Hepatocyte (in vitro differentiated cells): ENCODE measurements around the gene ZC3H15. TPM values are rescaled to one million over a fixed set of nuclear protein-coding genes. Genes with fewer than 3 reads are reported as not detected.

Experiments
- DNase-seq: peaks from one replicate; pipeline ENCODE4 v3.0.0-alpha.2; 2016; ENCODE audit warnings: low spot score
- H2AFZ ChIP-seq: fragments of 200-600 bp; sonication (generic); 2 replicates; pipeline ENCODE4 v1.6.0; 2016; ENCODE audit warnings: antibody characterized with exemption, mild to moderate bottlenecking
- H3K27ac ChIP-seq: fragments of 200-600 bp; sonication (generic); 2 replicates; pipeline ENCODE4 v1.5.1; 2016; ENCODE audit warnings: mild to moderate bottlenecking
- H3K27me3 ChIP-seq: fragments of 200-600 bp; sonication (generic); 2 replicates; pipeline ENCODE4 v1.6.1; 2016
- H3K36me3 ChIP-seq: fragments of 200-600 bp; sonication (generic); replicated peaks from 2 replicates; pipeline ENCODE4 v1.5.1; 2016; ENCODE audit warnings: low read depth; ENCODE audit not compliant: insufficient read depth
- H3K4me1 ChIP-seq: fragments of 200-600 bp; sonication (generic); 2 replicates; pipeline ENCODE4 v1.5.1; 2016; ENCODE audit warnings: mild to moderate bottlenecking, moderate library complexity; ENCODE audit not compliant: insufficient read depth
- H3K4me2 ChIP-seq: fragments of 200-600 bp; sonication (generic); 2 replicates; pipeline ENCODE4 v1.6.0; 2016
- H3K4me3 ChIP-seq: fragments of 200-600 bp; sonication (generic); 2 replicates; pipeline ENCODE4 v1.5.1; 2016; ENCODE audit warnings: mild to moderate bottlenecking
- H3K79me2 ChIP-seq: fragments of 200-600 bp; sonication (generic); 2 replicates; pipeline ENCODE4 v1.6.0; 2017; ENCODE audit warnings: mild to moderate bottlenecking
- H3K9me2 ChIP-seq: fragments of 200-600 bp; sonication (generic); replicated peaks from 2 replicates; pipeline ENCODE4 v1.6.0; 2017; ENCODE audit warnings: mild to moderate bottlenecking; ENCODE audit not compliant: insufficient read depth
- H3K9me3 ChIP-seq: fragments of 200-600 bp; sonication (generic); 2 replicates; pipeline ENCODE4 v1.5.1; 2016; ENCODE audit warnings: low read depth, mild to moderate bottlenecking
- H4K20me1 ChIP-seq: fragments of 200-600 bp; sonication (generic); 2 replicates; pipeline ENCODE4 v1.6.0; 2016; ENCODE audit warnings: mild to moderate bottlenecking; ENCODE audit not compliant: insufficient read depth, poor library complexity, severe bottlenecking
- EZH2 ChIP-seq: fragments of 200-600 bp; sonication (generic); IDR thresholded peaks from 2 replicates; pipeline ENCODE4 v1.6.1; 2016; ENCODE audit warnings: antibody characterized with exemption, mild to moderate bottlenecking, borderline replicate concordance
- EZH2phosphoT487 ChIP-seq: fragments of 200-600 bp; sonication (generic); IDR thresholded peaks from one replicate; pipeline ENCODE4 v1.6.1; 2018; ENCODE audit warnings: antibody characterized with exemption, mild to moderate bottlenecking, low read depth, moderate library complexity; ENCODE audit not compliant: unreplicated experiment, severe bottlenecking
- WGBS: methylation state at CpG from one replicate; pipeline ENCODE4 v1.1.6; 2016; ENCODE audit warnings: low lambda C conversion rate; ENCODE audit errors: missing lambda C conversion rate; 5-methylcytosine and 5-hydroxymethylcytosine counted together
- polyA plus RNA-seq: library from polyadenylated mRNA; unstranded; fragments of >200 nt; fragmentation: Nextera tagmentation; extraction: Ambion mirVana; gene quantifications from 2 replicates; pipeline ENCODE4 v1.2.1, GENCODE V29; 2016
- total RNA-seq: library from RNA; depleted of rRNA; stranded (reverse); fragments of >200 nt; gene quantifications from 2 replicates; pipeline ENCODE4 v1.2.3, GENCODE V29; 2014
- TF ChIP-seq, protein P1 (sequence below): fragments of 200-600 bp; sonication (generic); IDR thresholded peaks from 2 replicates; pipeline ENCODE4 v1.5.1; 2016; ENCODE audit warnings: antibody characterized with exemption, mild to moderate bottlenecking; ENCODE audit not compliant: poor library complexity

Gene ZC3H15
- total and polyA plus RNA-seq, 2 experiments from 2014 or later, result 74.6 to 77.2 TPM

DNA sequence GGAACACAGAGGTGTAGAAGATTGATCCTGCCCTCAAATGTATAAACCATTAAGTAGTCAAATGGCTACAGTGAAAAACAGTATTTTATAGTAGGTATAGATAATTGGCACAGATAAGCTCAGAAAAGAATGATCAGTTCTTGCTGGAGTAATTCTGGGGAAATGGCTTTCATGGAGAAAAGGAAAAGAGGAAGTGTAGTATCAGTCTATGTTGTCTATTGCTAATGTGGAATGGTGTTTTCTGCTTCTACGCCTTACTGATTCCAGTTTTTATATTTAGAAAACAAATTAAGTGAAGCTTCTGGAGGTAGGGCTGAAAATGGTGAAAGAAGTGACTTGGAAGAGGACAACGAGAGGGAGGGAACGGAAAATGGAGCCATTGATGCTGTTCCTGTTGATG lies 22.2 kb downstream of the ZC3H15 start:
- 96% methylated on average over 3 of the region's 3 CpGs for WGBS
- Histone ChIP-seq H3K79me2 (no peaks in the 10 kb centered on the region), H3K4me1 (no peaks in the 10 kb centered on the region), H3K4me3 (no peak overlapping the region), H3K27ac (no peak overlapping the region), H2AFZ (no peak overlapping the region), H4K20me1 (no peaks in the 10 kb centered on the region), H3K9me3 (no peaks in the 10 kb centered on the region), H3K9me2 (no peaks in the 10 kb centered on the region), H3K27me3 (no peaks in the 10 kb centered on the region), H3K36me3 (peaks cover 5% of the 10 kb centered on the region), H3K4me2 (no peak overlapping the region)
- TF ChIP-seq, protein P1, sequence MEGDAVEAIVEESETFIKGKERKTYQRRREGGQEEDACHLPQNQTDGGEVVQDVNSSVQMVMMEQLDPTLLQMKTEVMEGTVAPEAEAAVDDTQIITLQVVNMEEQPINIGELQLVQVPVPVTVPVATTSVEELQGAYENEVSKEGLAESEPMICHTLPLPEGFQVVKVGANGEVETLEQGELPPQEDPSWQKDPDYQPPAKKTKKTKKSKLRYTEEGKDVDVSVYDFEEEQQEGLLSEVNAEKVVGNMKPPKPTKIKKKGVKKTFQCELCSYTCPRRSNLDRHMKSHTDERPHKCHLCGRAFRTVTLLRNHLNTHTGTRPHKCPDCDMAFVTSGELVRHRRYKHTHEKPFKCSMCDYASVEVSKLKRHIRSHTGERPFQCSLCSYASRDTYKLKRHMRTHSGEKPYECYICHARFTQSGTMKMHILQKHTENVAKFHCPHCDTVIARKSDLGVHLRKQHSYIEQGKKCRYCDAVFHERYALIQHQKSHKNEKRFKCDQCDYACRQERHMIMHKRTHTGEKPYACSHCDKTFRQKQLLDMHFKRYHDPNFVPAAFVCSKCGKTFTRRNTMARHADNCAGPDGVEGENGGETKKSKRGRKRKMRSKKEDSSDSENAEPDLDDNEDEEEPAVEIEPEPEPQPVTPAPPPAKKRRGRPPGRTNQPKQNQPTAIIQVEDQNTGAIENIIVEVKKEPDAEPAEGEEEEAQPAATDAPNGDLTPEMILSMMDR, result no peak
- no peak for TF ChIP-seq EZH2phosphoT487
- TF ChIP-seq EZH2, result no peak
- no peak for DNase-seq

DNA sequence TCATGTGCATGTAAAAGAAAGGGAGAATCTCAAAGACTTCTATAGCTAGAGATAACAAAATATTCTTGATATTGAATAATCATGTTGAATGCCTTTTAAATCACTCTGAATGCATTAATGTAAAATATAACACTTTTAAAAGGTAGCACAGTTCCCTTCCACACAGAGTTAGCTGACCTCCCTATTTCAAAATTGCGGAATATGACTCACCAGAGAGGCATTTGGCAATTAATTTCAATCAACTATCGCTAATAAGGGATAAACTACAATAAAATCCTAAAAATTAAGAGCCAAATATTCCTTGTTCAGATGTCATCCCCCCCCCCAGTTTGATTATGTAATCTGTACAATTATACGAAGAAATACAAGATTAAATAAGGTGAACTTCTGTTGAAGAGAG lies 29.3 kb downstream of the ZC3H15 start:
- Histone ChIP-seq H3K27me3 (no peaks in the 10 kb centered on the region), H3K4me1 (no peaks in the 10 kb centered on the region), H2AFZ (no peak overlapping the region), H3K4me3 (no peak overlapping the region), H3K9me2 (no peaks in the 10 kb centered on the region), H3K27ac (no peak overlapping the region), H3K4me2 (no peak overlapping the region), H4K20me1 (no peaks in the 10 kb centered on the region), H3K79me2 (no peaks in the 10 kb centered on the region), H3K9me3 (no peaks in the 10 kb centered on the region), H3K36me3 (no peaks in the 10 kb centered on the region)
- DNase-seq, result no peak
- 96% methylated on average over 3 of the region's 3 CpGs for WGBS
- TF ChIP-seq EZH2phosphoT487 (no peak), EZH2 (no peak)

DNA sequence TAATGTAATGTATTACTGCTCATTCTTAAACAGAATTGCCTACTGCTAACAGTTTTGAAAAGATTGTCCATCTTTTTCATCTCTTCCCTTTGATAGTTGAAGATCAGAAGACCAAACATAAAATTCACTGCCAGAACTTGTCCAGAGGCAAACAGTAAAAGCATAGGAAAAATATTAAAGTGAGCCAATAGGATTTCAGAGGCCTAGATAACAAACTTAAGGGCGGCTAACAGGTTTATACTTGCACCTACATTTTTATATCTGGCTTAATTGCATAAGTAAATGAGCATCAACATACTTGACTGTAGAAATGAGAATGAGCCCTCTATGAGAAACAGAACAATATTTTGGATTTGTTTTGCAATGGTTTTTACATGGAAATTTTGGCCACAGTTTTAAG lies 30.3 kb downstream of the ZC3H15 start:
- no peak overlapping the region for H3K4me3 ChIP-seq
- TF ChIP-seq, protein P1, result no peak
- no peak for TF ChIP-seq EZH2
- no peak for TF ChIP-seq EZH2phosphoT487
- DNase-seq, result no peak
- H3K9me2 ChIP-seq, result no peaks in the 10 kb centered on the region
- no peak overlapping the region for H3K27ac ChIP-seq
- no peak overlapping the region for H3K4me2 ChIP-seq
- H3K27me3 ChIP-seq, result no peaks in the 10 kb centered on the region
- H3K79me2 ChIP-seq, result no peaks in the 10 kb centered on the region
- H4K20me1 ChIP-seq, result no peaks in the 10 kb centered on the region
- no peaks in the 10 kb centered on the region for H3K4me1 ChIP-seq
- H3K9me3 ChIP-seq, result no peaks in the 10 kb centered on the region
- WGBS, result 100% methylated on average over 1 of the region's 1 CpG
- H3K36me3 ChIP-seq, result no peaks in the 10 kb centered on the region
- H2AFZ ChIP-seq, result no peak overlapping the region

DNA sequence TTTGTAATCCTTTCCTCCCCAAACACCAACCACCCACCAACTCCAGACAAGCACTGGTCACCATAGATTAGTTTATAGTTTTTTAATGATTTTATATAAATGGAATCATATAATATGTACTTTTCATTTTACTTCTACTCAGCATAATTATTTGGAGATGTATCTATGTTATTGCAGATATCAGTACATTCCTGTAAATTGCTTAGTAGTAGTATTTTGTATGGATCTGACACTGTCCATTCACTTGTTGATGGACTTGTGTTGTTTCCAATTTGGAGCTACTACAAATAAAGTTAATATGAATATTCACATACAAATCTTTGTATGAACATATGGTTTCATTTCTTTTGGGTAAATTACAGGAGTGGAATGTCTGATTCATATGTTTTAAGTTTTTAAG lies 31.0 kb downstream of the ZC3H15 start:
- no peaks in the 10 kb centered on the region for H3K9me2 ChIP-seq
- no peaks in the 10 kb centered on the region for H3K4me1 ChIP-seq
- DNase-seq, result no peak
- no peaks in the 10 kb centered on the region for H3K36me3 ChIP-seq
- no peak overlapping the region for H3K4me3 ChIP-seq
- no peak overlapping the region for H2AFZ ChIP-seq
- H3K9me3 ChIP-seq, result no peaks in the 10 kb centered on the region
- H3K4me2 ChIP-seq, result no peak overlapping the region
- no peaks in the 10 kb centered on the region for H3K79me2 ChIP-seq
- TF ChIP-seq EZH2phosphoT487 (no peak), EZH2 (no peak)
- TF ChIP-seq, protein P1, result no peak
- no peak overlapping the region for H3K27ac ChIP-seq
- no peaks in the 10 kb centered on the region for H4K20me1 ChIP-seq
- H3K27me3 ChIP-seq, result no peaks in the 10 kb centered on the region
